GM10847 (cell line): Measurements from ENCODE around the gene PEF1.

Experiments used
- POLR2A ChIP-seq: IDR thresholded peaks from 2 replicates; pipeline ENCODE4 v1.6.1; 2011; ENCODE audit not compliant: insufficient read length; ENCODE audit errors: extremely low read depth

The PEF1 gene

GRCh38 chr1:31644560-31645273, at the start of gene PEF1:
TSS of gene PEF1 (minus strand) at chr1:31644876. CDS start at chr1:31644864, 12 bp downstream.
- peak; percentile 40 for TF ChIP-seq POLR2A

- TF ChIP-seq POLR2A: no peak
Observed at GRCh38 chr1:31693231-31693630, 48.6 kb upstream of the PEF1 start.

- no peak for TF ChIP-seq POLR2A
Observed at GRCh38 chr1:31691951-31692350, 47.3 kb upstream of the PEF1 start.

- TF ChIP-seq POLR2A: no peak
Observed at GRCh38 chr1:31691446-31691845, 46.8 kb upstream of the PEF1 start.

GRCh38 chr1:31690921-31691320, 46.2 kb upstream of the PEF1 start:
- TF ChIP-seq POLR2A: no peak

- TF ChIP-seq POLR2A: no peak
Observed at GRCh38 chr1:31689854-31690253, 45.2 kb upstream of the PEF1 start.

GRCh38 chr1:31689379-31689778, 44.7 kb upstream of the PEF1 start:
- TF ChIP-seq POLR2A: no peak

GRCh38 chr1:31688233-31688918, 43.7 kb upstream of the PEF1 start:
- no peak for TF ChIP-seq POLR2A

GRCh38 chr1:31687601-31688000, 42.9 kb upstream of the PEF1 start:
- no peak for TF ChIP-seq POLR2A

- no peak for TF ChIP-seq POLR2A
Observed at GRCh38 chr1:31685795-31686194, 41.1 kb upstream of the PEF1 start.

GRCh38 chr1:31683997-31684396, 39.3 kb upstream of the PEF1 start:
- TF ChIP-seq POLR2A: no peak

GRCh38 chr1:31681415-31681814, 36.7 kb upstream of the PEF1 start:
- TF ChIP-seq POLR2A: no peak

GRCh38 chr1:31679676-31680230, 35.1 kb upstream of the PEF1 start:
- TF ChIP-seq POLR2A: no peak

GRCh38 chr1:31679091-31679490, 34.4 kb upstream of the PEF1 start:
- TF ChIP-seq POLR2A: no peak

GRCh38 chr1:31678681-31679080, 34.0 kb upstream of the PEF1 start:
- TF ChIP-seq POLR2A: no peak

- no peak for TF ChIP-seq POLR2A
Observed at GRCh38 chr1:31677949-31678348, 33.3 kb upstream of the PEF1 start.

- no peak for TF ChIP-seq POLR2A
Observed at GRCh38 chr1:31677401-31677800, 32.7 kb upstream of the PEF1 start.

- TF ChIP-seq POLR2A: no peak
Observed at GRCh38 chr1:31675756-31676155, 31.1 kb upstream of the PEF1 start.
